ENCODE results near the gene FLRT1. TPM values are rescaled to one million over a fixed set of nuclear protein-coding genes. Genes with fewer than 3 reads are reported as not detected.

FLRT1 gene
- total and polyA plus RNA-seq, 2 experiments from 2014 or later, result 0.76 to 1.1 TPM

DNA sequence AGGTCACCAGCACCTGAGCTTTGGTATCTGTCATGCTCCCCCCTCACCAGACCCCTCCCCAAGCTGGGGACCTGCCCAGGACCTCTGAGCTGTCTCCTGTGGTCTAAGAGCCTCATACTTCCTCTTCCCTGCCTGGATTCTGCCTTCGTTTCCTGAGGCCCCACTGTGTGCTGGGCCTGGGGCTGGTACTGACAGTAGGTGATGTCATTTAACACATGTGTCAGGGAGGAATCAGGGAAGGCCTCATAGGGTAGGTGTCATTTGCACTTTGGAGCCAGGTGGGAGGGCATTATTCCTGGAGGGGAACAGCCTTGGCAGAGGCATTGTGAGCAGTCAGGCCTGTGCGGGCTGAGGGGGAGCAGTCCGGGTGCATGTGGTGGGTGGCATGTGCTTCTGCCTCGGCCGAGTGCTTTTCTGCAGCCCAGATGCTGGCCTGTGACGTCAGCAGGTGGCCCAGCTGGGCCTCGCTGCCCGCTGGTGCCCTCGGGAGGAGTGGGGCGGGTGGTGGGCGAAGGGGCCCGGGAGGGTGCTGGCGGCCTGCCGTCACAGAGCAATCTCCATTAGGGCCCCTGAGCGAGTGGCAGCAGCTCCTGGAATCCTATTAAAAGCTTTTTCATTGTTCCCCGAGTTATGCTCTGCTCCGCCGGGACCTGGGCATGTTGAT lies 9.1 kb downstream of the FLRT1 start:
- Histone ChIP-seq H3K4me1 (ENCODE audit: insufficient read depth) (peaks cover 5% of the 10 kb centered on the region; the same call in 1 of the 2 replicates), H4K20me1 (replicated peaks; ENCODE audit: insufficient read depth) (peaks cover 8% of the 10 kb centered on the region; the same call in 1 of the 2 replicates), H3F3A (replicated peaks; ENCODE audit: low read depth) (no peaks in the 10 kb centered on the region), H3K27me3 (ENCODE audit: insufficient read depth) (peaks cover 97% of the 10 kb centered on the region), H2AFZ (no peak overlapping the region), H3K4me2 (no peak overlapping the region), H3K27ac (ENCODE audit: low read depth) (no peak overlapping the region), H3K36me3 (ENCODE audit: insufficient read depth) (no peaks in the 10 kb centered on the region), H3K79me2 (replicated peaks; ENCODE audit: insufficient read depth) (no peaks in the 10 kb centered on the region), H3K4me3 (no peak overlapping the region), H3K9me2 (ENCODE audit: insufficient read depth) (no peaks in the 10 kb centered on the region)
- no peak overlapping the region for H3K4me3 Mint-ChIP-seq
- no peak overlapping the region for H3K27ac Mint-ChIP-seq
- H3K36me3 Mint-ChIP-seq (ENCODE audit: low read depth), result no peaks in the 10 kb centered on the region
- no peak for ATAC-seq
- DNase-seq (ENCODE audit: low spot score), result no peak
- H3K4me1 Mint-ChIP-seq, result peaks cover 12% of the 10 kb centered on the region
- peaks cover 54% of the 10 kb centered on the region for H3K27me3 Mint-ChIP-seq (ENCODE audit: insufficient read depth, low read depth, poor library complexity)
- no peaks in the 10 kb centered on the region for H3K9me3 Mint-ChIP-seq
- TF ChIP-seq JUNB (IDR thresholded peaks at IDR 0.05; ENCODE audit: unreplicated experiment) (no peak), POLR2AphosphoS5 (IDR thresholded peaks at IDR 0.05; ENCODE audit: low read depth) (no peak), EZH2phosphoT487 (IDR thresholded peaks at IDR 0.05; ENCODE audit: unreplicated experiment) (no peak), ZNF114 (CRISPR knock-in tag; IDR thresholded peaks at IDR 0.05) (no peak), ZNF331 (CRISPR knock-in tag; IDR thresholded peaks at IDR 0.05; ENCODE audit: low read depth) (no peak)
- TF ChIP-seq, protein P1, sequence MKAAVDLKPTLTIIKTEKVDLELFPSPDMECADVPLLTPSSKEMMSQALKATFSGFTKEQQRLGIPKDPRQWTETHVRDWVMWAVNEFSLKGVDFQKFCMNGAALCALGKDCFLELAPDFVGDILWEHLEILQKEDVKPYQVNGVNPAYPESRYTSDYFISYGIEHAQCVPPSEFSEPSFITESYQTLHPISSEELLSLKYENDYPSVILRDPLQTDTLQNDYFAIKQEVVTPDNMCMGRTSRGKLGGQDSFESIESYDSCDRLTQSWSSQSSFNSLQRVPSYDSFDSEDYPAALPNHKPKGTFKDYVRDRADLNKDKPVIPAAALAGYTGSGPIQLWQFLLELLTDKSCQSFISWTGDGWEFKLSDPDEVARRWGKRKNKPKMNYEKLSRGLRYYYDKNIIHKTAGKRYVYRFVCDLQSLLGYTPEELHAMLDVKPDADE (IDR thresholded peaks at IDR 0.05), result no peak
- TF ChIP-seq, protein P2, sequence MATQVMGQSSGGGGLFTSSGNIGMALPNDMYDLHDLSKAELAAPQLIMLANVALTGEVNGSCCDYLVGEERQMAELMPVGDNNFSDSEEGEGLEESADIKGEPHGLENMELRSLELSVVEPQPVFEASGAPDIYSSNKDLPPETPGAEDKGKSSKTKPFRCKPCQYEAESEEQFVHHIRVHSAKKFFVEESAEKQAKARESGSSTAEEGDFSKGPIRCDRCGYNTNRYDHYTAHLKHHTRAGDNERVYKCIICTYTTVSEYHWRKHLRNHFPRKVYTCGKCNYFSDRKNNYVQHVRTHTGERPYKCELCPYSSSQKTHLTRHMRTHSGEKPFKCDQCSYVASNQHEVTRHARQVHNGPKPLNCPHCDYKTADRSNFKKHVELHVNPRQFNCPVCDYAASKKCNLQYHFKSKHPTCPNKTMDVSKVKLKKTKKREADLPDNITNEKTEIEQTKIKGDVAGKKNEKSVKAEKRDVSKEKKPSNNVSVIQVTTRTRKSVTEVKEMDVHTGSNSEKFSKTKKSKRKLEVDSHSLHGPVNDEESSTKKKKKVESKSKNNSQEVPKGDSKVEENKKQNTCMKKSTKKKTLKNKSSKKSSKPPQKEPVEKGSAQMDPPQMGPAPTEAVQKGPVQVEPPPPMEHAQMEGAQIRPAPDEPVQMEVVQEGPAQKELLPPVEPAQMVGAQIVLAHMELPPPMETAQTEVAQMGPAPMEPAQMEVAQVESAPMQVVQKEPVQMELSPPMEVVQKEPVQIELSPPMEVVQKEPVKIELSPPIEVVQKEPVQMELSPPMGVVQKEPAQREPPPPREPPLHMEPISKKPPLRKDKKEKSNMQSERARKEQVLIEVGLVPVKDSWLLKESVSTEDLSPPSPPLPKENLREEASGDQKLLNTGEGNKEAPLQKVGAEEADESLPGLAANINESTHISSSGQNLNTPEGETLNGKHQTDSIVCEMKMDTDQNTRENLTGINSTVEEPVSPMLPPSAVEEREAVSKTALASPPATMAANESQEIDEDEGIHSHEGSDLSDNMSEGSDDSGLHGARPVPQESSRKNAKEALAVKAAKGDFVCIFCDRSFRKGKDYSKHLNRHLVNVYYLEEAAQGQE (IDR thresholded peaks at IDR 0.05; ENCODE audit: unreplicated experiment), result no peak
- TF ChIP-seq, protein P3, sequence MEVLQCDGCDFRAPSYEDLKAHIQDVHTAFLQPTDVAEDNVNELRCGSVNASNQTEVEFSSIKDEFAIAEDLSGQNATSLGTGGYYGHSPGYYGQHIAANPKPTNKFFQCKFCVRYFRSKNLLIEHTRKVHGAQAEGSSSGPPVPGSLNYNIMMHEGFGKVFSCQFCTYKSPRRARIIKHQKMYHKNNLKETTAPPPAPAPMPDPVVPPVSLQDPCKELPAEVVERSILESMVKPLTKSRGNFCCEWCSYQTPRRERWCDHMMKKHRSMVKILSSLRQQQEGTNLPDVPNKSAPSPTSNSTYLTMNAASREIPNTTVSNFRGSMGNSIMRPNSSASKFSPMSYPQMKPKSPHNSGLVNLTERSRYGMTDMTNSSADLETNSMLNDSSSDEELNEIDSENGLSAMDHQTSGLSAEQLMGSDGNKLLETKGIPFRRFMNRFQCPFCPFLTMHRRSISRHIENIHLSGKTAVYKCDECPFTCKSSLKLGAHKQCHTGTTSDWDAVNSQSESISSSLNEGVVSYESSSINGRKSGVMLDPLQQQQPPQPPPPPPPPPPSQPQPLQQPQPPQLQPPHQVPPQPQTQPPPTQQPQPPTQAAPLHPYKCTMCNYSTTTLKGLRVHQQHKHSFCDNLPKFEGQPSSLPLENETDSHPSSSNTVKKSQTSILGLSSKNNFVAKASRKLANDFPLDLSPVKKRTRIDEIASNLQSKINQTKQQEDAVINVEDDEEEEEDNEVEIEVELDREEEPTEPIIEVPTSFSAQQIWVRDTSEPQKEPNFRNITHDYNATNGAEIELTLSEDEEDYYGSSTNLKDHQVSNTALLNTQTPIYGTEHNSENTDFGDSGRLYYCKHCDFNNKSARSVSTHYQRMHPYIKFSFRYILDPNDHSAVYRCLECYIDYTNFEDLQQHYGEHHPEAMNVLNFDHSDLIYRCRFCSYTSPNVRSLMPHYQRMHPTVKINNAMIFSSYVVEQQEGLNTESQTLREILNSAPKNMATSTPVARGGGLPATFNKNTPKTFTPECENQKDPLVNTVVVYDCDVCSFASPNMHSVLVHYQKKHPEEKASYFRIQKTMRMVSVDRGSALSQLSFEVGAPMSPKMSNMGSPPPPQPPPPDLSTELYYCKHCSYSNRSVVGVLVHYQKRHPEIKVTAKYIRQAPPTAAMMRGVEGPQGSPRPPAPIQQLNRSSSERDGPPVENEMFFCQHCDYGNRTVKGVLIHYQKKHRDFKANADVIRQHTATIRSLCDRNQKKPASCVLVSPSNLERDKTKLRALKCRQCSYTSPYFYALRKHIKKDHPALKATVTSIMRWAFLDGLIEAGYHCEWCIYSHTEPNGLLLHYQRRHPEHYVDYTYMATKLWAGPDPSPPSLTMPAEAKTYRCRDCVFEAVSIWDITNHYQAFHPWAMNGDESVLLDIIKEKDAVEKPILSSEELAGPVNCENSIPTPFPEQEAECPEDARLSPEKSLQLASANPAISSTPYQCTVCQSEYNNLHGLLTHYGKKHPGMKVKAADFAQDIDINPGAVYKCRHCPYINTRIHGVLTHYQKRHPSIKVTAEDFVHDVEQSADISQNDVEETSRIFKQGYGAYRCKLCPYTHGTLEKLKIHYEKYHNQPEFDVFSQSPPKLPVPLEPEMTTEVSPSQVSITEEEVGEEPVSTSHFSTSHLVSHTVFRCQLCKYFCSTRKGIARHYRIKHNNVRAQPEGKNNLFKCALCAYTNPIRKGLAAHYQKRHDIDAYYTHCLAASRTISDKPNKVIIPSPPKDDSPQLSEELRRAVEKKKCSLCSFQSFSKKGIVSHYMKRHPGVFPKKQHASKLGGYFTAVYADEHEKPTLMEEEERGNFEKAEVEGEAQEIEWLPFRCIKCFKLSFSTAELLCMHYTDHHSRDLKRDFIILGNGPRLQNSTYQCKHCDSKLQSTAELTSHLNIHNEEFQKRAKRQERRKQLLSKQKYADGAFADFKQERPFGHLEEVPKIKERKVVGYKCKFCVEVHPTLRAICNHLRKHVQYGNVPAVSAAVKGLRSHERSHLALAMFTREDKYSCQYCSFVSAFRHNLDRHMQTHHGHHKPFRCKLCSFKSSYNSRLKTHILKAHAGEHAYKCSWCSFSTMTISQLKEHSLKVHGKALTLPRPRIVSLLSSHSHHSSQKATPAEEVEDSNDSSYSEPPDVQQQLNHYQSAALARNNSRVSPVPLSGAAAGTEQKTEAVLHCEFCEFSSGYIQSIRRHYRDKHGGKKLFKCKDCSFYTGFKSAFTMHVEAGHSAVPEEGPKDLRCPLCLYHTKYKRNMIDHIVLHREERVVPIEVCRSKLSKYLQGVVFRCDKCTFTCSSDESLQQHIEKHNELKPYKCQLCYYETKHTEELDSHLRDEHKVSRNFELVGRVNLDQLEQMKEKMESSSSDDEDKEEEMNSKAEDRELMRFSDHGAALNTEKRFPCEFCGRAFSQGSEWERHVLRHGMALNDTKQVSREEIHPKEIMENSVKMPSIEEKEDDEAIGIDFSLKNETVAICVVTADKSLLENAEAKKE (CRISPR knock-in tag; IDR thresholded peaks at IDR 0.05), result no peak
